ENCODE data around the gene CNPPD1. TPM values are rescaled to one million over a fixed set of nuclear protein-coding genes. Genes with fewer than 3 reads are reported as not detected.

CNPPD1 gene
- total and polyA plus RNA-seq, 2 of the 8 experiments (the other 6 are each of a cell fraction or from before 2014, with no cell fraction given) = 32.9 to 35.9 TPM

GRCh38 chr2:219127037-219127635 lies 49.6 kb downstream of the CNPPD1 start:
- WGBS, 2 experiments (ENCODE audit: extremely low coverage in 1 of 2, insufficient coverage in 1 of 2, insufficient read length in 1 of 2, insufficient replicate concordance in 2 of 2, low coverage in 1 of 2, low lambda C conversion rate in 2 of 2, missing lambda C conversion rate in 1 of 2) = 68% methylated on average over 2 of the region's 2 CpGs; no CpG with 5 or more reads in 1 of the 2 experiments
- Histone ChIP-seq H3K4me2 (ENCODE audit: insufficient read depth in 1 of 2, low read depth in 2 of 2, low read length in 2 of 2) (no peak overlapping the region), H4K5ac (ENCODE audit: insufficient read length, low read depth, low read length) (no peak overlapping the region), H2BK120ac (replicated peaks; ENCODE audit: low read depth, low read length) (no peak overlapping the region), H3K36me3 (ENCODE audit: control insufficient read depth in 2 of 4, insufficient read depth in 4 of 4, low read length in 3 of 4) (no peaks in the 10 kb centered on the region), H4K91ac (replicated peaks; ENCODE audit: insufficient read length, low read length) (no peak overlapping the region), H2AFZ (ENCODE audit: low read length) (no peak overlapping the region), H3K9me3 (ENCODE audit: insufficient read depth in 2 of 2, low read depth in 1 of 2, low read length in 1 of 2) (no peaks in the 10 kb centered on the region), H3K23me2 (ENCODE audit: low read depth, low read length) (no peaks in the 10 kb centered on the region), H3K79me1 (ENCODE audit: low read depth, low read length) (no peaks in the 10 kb centered on the region), H2BK15ac (ENCODE audit: low read length) (no peak overlapping the region), H3K18ac (ENCODE audit: extremely low read depth, low read length) (no peak overlapping the region), H4K20me1 (replicated peaks in 1 of 2; ENCODE audit: control insufficient read depth in 1 of 2, insufficient read depth in 2 of 2, low read length in 2 of 2) (no peaks in the 10 kb centered on the region), H4K8ac (ENCODE audit: extremely low read depth, insufficient read depth, low read length) (no peak overlapping the region), H2AK5ac (ENCODE audit: low read depth, low read length) (no peak overlapping the region), H2BK12ac (ENCODE audit: low read depth, low read length) (no peak overlapping the region), H3K79me2 (ENCODE audit: control insufficient read depth in 1 of 2, insufficient read depth in 2 of 2, low read length in 2 of 2) (no peaks in the 10 kb centered on the region), H3K27ac (ENCODE audit: low read depth, low read length) (no peak overlapping the region), H2BK5ac (ENCODE audit: low read depth, low read length) (no peak overlapping the region), H2BK20ac (ENCODE audit: low read length) (no peak overlapping the region), H3K23ac (ENCODE audit: insufficient read length) (no peak overlapping the region), H3K56ac (replicated peaks; ENCODE audit: insufficient read length, low read depth, low read length) (no peak overlapping the region), H3K27me3 (replicated peaks in 1 of 4; ENCODE audit: control insufficient read depth in 3 of 4, extremely low read depth in 1 of 4, insufficient read depth in 3 of 4, low read length in 3 of 4) (no peaks in the 10 kb centered on the region), H3K4me1 (replicated peaks in 1 of 4; ENCODE audit: control insufficient read depth in 3 of 4, insufficient read depth in 4 of 4, low read length in 3 of 4) (no peaks in the 10 kb centered on the region; a peak in 2 of 7 replicates), H3K9ac (replicated peaks in 1 of 4; ENCODE audit: extremely low read depth in 1 of 4, low read depth in 3 of 4, low read length in 3 of 4) (no peak overlapping the region), H3K14ac (ENCODE audit: insufficient read length) (no peak overlapping the region), H3K4ac (replicated peaks; ENCODE audit: insufficient read length, low read depth, low read length) (no peak overlapping the region), H3K4me3 (ENCODE audit: extremely low read depth in 1 of 4, insufficient read depth in 2 of 4, low read depth in 3 of 4, low read length in 4 of 4) (no peak overlapping the region)
- CTCF ChIA-PET (ENCODE audit: partially characterized antibody) = interaction anchor here (0.6 to 37.2 kb wide), 6 partner anchors 17 to 124 kb away, joined by 3 to 1777 read pairs (median 114); partner anchors contain the start of genes CFAP65 and IHH
- FAIRE-seq (no peak), DNase-seq (ENCODE audit: low read depth in 1 of 2, low spot score in 2 of 2) (no peak)
- POLR2A ChIA-PET (ENCODE audit: partially characterized antibody) = interaction anchor here (1.1 kb wide), 1 partner anchor 8 kb away, joined by 3 read pairs; no protein-coding TSS in a partner anchor
- TF ChIP-seq CBX8 (IDR thresholded peaks at IDR 0.05; ENCODE audit: borderline replicate concordance, low read depth, low read length) (no peak), GTF2F1 (IDR thresholded peaks at IDR 0.05; ENCODE audit: borderline replicate concordance, low read depth, low read length) (no peak), TCF12 (IDR thresholded peaks at IDR 0.05; ENCODE audit: low read depth, low read length) (no peak), SUZ12 (IDR thresholded peaks at IDR 0.05; ENCODE audit: low read length) (no peak), SRF (IDR thresholded peaks at IDR 0.05; ENCODE audit: low read depth, low read length) (no peak), E2F6 (IDR thresholded peaks at IDR 0.05) (no peak), TAF1 (IDR thresholded peaks at IDR 0.05; ENCODE audit: low read depth, low read length) (no peak), SP2 (IDR thresholded peaks at IDR 0.05; ENCODE audit: low read length) (no peak), ATF3 (IDR thresholded peaks at IDR 0.05; ENCODE audit: insufficient read depth, low read depth, low read length) (no peak), SP1 (IDR thresholded peaks at IDR 0.05; ENCODE audit: low read depth, low read length) (no peak), KDM1A (IDR thresholded peaks at IDR 0.05; ENCODE audit: borderline replicate concordance, low read length) (no peak), ZNF274 (IDR thresholded peaks at IDR 0.05; ENCODE audit: borderline replicate concordance, extremely low read depth, low read length) (no peak), CREB1 (IDR thresholded peaks at IDR 0.05) (no peak)

All from H1 (cell line).